GM19035 (cell line): ENCODE data around the gene EBLN2.
"Not testable (repeated sequence)": the region's sequence is repeated elsewhere in the genome, so short reads cannot be mapped to it uniquely, and the experiment has no call there.

ENCODE experiments used
- ATAC-seq: cut with Tn5 transposase; IDR thresholded peaks from one replicate; pipeline ENCODE4 v1.9.1; 2021; ENCODE audit not compliant: unreplicated experiment

EBLN2 gene

DNA sequence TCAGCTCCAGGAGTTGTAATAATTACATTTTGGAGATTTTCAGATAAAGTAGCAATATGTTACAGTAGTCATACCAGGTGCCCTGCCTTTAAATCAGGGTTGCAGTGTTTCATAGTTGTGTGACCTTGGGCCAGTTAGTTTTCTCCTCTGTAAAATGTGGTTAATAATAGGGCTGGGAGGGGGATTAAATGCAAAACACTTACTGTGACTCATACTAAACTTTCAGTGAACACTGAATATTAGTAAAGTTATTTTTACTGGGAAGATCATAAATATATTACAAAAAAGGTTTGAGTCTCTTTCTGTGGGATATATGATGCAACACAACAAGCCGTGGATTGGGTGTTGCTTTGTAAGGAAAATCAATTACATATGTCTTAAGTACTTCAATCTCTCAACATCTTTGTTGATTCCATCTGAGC lies 1.1 kb upstream of the EBLN2 start:
- ATAC-seq: no peak

DNA sequence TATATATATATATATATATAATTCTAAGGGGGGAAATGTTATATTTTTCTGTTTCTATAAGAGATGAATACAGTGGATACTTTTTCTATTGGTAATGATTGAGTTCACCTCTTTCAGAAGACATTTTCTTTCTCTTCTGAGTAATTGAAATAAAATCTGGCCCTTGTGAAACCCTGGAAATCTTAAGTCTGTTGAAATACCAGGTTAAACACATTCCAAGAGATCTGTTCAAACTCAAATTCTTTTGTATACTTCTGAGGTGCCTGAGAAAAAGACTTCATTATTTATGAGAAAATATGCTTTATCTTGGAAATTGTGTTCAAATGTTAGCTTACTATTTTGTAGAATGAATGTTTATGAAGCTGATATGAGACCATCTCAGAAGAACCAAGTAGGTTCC lies 4.8 kb downstream of the EBLN2 start:
- ATAC-seq: not testable (repeated sequence)

DNA sequence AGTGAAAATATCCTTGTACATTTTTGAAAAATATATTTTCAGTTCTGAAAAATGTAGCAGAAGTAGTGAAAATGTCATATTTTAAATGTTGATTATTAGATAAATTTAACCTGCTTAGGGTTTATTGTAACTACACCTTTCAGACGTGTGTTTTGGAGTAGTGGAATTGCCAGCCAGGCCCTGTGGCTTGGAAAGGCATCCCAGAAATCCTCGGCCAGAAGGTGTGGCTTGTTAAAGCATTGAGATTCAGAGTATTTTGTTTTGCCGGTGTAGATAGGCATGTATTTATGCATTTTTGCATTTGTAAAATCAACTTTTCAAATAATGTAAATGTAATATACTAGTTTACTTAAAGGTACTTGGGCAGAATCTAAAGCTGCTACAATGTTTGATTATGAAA lies 7.0 kb downstream of the EBLN2 start:
- no peak for ATAC-seq

DNA sequence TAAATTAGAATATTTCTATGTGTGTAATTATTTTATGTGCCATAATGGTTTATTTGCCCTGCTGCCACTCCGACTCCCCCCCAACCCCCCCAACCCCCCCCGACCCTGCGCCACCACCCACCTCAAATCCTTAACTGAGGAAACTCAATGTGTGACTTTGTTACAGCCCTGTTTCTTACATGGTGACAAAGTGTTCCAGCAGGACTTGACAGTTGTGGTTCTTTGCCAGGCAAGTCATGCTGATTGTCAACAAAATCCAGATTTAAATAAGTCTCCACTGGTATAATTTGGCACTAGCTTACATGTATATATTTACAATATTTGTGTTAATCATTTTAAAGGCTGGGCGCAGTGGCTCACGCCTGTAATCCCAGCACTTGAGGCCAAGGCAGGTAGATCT lies 7.7 kb downstream of the EBLN2 start:
- ATAC-seq: no peak

DNA sequence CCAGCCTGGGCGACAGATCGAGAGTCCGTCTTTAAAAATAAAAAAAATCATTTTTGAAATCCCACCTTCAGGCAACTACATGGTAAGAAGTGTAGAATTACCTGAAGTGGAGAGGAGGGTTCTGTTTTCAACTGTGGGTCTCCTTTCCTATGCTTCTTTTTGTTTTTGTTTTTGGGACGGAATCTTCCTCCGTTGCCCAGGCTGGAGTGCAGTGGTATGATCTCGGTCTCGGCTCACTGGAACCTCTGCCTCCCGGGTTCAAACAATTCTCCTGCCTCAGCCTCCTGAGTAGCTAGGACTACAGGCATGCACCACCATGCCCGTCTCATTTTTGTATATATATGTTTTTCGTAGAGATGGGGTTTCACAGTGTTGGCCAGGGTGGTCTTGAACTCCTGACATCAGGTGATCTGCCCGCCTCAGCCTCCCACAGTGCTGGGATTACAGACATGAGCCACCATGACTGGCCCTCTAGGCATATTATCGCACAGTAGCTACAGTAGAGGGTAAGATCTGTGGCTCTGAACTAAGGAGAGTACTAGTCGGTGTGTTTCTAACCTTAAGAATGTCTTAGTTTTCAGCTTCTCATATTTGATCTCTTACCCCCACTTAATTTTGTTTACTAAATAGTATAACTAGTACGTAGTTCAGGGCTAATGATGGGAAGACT lies 8.5 kb downstream of the EBLN2 start:
- ATAC-seq: no peak

DNA sequence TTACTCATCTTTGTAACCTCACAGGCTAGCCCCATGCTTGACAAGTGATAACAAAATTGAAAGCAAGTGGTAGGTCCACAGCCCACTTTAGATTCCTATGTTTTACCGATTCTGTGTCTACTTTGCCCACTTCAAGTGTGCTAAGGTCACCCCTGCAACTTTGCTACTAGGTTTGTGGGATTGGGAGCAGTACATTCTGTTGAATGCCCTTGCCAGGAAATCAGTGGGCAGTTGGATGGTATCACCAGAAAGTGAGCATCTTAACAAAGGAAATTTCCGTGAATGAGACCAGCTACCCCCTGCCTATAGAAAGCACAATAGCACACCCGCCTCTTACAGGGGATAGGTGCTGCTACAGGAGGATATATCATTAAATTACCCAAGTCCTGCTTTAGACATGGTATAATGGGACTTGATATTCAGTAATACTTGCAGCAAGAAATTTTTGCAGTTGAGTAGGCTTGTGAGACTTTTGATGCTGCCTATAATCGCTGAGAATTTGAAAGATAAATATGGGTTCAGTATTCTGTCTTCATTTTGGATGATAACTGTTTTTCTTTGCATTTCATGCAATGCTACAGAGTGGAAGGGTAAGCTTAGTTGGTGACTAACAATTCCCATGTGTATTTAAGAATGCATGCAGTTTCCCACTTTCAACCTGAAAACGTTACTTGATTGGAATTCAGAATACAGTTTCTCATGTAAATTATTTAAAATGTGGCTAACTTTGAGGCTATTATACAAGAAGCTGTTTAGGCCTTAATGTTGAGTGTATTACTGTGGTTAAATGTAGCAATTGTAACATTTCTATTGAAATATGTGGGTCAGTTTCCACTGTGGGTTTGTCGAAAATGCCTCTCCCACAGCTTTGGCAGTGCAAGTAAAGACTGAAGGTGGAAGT lies 9.5 kb downstream of the EBLN2 start:
- no peak for ATAC-seq

DNA sequence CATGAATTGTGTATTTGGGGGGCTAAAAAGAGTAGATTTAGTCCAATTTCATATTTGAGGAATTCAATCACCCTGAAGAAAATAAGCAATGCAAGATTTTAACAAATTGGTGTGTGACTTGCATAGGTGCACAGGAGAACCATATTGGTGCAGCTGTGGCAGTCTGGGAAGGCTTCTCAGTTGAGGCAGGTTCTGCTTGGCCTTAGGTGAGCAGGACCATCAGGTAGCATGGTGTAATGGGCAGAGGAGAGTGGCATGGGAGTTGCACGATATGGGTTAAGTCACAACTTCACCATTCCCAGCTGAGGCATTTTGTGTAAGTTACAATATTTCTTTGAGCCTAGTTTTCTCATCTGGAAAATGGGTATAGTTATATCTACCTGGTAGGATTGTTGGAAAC lies 10.5 kb downstream of the EBLN2 start:
- no peak for ATAC-seq

DNA sequence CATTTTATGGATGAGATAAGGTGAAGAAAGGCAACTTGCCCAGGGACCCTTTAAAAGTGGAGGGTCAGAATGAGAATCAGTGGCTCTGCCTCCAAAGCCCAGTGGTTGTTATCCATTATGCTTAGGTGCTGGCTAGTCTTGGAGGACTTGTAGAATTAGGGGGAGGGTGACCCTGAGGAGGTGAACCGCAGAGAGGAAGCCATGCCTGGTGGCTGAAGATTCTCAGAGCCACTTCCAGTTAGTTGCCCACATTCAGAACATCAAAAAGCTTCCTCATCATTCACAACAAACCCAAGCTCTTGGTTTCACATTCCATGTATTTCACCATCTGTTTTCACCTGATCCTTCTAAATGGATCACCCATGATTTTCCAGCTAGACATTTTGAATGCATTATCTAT lies 11.2 kb downstream of the EBLN2 start:
- no peak for ATAC-seq

DNA sequence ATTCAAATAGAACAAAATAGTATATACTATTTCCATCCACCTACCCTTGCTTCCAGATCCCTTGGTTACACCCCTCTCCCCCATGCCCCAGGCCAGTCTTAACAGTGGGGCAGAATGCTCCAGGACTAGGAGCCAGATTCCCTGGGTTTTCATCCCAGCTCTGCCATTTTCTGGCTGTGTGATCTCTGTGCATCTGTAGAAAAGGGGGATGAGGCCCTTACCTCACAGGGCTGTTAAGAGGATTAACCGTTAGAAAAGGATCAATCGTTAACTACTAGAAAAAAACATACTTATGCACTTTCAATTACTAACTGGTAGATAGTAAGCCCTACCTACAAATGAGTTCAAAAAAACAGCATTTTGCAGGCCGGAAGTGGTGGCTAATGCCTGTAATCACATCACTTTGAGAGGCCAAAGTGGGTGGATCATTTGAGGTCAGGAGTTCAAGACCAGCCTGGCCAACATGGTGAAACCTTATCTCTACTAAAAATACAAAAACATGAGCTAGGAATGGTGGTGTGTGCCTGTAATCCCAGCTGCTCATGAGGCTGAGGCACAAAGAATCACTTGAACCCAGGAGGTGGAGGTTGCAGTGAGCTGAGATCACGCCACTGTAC lies 11.7 kb downstream of the EBLN2 start:
- ATAC-seq: no peak

DNA sequence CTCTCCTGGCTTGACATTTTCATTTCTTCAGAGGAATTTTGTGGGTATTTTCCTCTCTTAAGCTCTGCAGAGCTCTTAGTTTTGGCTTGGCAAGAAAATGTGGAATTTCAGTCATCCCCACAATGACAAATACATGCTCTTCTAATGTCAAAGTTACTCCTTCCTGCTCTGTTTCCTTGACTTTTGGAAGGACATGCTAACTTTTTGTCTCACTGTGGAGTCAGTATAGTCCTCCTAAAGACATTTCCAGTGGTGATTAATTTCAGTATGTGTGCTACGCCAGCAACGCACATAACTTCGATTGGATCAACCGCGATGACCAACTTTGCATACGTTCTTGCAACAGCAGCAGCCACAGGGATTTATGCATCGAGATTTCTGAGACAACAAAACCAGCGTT lies 13.3 kb downstream of the EBLN2 start:
- no peak for ATAC-seq

DNA sequence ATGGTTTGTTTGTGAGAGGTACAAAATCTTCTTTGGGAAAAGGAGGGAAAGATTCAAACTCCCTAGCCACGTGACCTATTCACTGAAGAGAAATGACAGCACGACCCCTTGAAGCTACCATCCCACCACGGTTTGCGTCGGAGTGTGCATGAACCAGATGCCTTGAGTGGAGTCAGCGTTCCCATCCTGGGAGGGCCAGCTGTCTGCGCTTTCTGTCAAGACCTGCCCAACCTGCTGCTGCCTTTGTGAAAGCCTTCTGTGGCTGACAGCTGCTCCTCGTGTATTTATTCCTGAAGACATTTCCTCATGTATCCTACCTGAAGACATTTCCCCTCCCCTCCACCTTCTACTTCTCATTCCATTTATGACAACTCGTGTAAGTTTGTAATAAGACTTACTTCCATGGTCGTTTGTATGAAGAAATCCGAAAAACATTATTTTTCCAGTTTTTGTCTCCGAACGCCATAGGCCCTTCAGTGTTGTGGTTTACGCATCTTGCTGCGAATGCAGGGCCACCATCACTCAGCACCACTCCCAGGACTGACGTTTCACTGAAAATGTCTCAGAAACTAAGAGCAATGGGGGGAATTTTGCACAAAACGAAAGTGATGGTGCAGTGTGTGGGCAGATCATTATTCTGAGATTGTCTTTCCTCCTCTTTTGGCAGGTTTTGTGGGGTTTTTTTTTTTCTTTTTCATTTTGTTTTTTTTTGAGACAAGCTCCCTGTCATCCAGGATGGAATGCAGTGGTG lies 18.9 kb downstream of the EBLN2 start:
- ATAC-seq: no peak

DNA sequence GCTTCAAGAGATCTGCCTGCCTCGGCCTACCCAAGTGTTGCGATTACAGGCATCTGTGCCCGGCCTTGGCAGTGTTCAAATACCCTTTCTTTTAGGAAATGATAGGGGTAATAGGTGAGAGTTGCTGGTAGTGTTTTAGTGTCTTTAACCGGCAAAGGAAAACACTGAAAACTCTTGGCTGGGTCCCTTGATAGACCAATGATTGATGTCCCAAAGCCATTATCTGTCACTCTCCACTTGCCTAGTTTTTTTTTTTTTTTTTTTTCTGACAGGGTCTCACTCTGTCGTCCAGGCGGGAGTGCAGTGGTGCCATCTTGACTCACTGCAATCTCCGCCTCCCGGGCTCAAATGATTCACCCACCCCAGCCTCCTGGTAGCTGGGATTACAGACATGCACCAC lies 19.7 kb downstream of the EBLN2 start:
- no peak for ATAC-seq

DNA sequence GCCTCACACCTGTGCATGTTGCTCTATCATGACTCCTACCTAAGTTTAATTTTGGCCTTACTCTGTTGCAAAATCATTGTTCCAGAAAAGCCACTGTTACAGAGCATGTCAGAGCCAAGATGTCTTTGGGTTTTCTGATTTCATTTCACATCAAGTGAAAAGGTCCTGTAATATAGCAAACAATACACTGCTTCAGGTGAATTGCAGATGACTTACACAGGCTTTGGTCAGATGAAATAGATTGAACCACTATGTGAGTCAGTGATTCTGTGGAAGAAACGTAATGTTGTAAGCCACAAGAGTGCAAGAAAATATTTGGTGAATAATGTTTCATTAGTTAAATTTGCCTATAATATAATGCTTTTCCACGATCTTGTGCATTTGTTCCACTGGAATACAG lies 22.7 kb downstream of the EBLN2 start:
- ATAC-seq: no peak

DNA sequence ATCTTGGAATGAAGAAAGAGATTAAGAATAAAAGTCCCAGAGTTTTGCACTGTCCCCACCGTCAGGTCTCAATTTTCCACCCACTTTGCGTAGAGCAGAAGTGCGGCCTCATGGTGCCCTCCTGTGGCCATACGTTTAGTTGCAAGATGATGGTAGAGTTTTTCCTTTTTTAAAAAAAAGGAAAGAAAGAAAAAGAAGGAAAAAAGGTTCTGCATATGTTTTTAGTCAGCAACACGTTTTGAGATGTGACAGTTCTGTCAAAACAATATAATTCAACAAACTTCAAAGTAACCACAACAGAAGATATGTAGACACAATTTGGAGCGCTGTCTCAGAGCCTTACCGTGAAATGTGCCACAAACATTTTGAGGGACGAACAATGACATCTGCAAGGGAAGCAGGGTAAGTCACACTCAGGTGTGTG lies 24.6 kb downstream of the EBLN2 start:
- peak; percentile 65 for ATAC-seq

DNA sequence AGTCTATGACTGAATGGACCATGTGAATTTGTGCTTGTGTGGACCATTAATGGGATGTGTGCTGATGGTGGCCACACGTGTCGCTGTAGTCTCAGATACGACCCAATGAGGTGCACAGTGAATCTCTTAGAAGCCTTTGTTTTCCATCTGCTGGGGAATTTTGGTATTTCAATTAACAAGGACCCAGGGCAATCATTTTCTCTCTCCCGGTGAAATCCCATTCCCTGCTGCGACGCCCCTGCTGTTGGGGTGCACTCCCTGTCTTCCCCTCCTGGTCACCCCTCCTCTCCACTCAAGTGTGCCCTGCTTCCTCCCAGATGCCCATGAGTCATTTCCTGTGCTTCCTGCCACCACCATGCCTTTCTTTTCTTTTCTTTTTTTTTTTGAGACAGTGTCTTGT lies 32.7 kb downstream of the EBLN2 start:
- ATAC-seq: no peak

DNA sequence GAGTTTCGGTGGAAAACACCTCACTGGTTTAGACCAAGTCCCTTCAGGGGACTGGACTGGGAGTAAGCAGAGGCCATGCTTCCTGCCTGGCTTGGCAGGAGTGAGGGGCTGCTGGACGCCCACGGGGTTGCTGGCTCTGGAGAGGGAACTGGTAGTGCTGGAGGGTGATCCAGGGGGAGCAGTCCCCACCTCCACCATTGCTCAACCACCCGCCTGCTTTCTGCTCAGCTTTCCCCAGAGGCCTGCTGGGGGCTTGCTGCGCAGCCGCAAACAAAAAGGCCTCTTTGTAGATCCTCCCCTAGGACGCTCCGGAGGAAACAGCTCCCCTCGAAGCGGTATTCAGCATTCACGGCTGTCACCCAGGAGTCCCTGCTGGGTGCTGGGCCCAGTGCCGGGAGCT lies 33.5 kb downstream of the EBLN2 start:
- no peak for ATAC-seq

DNA sequence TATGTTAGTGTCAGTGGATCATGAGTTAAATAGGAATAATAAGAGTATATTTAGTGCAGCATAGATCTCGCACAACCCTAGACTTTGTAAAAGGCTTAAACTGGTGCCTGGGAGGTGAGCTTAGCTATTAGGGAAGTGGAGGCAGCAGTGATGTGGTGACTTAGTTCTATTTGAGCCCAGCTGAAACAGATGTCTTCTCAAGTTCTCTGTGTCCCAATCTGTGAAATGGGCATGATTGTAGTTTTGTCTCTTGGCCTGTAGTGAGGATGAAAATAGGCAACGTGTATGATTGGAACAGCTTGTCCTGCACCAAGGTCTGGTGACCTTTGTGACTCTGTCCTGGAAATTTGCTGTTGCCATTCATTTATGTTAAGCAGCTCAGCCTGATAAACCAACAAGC lies 34.7 kb downstream of the EBLN2 start:
- ATAC-seq: no peak

DNA sequence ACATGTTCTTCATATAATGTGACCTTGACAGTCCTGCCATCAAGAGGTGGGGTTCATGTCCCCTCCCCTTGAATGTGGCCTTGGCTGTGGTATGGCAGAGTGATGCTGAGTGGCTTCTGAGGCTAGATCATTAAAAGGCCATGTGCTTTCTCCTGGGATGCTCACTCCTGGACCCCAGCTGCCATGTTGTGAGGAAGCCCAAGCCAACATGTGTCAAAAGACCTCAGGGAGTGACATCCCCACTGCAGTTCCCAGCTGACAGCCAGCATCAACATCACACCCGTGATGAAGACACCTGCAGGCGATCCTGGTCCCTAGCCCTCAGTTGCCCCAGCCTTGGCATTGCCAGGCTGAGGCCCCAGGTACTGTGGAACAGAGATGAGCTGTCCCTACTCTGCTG lies 36.6 kb downstream of the EBLN2 start:
- ATAC-seq: no peak

DNA sequence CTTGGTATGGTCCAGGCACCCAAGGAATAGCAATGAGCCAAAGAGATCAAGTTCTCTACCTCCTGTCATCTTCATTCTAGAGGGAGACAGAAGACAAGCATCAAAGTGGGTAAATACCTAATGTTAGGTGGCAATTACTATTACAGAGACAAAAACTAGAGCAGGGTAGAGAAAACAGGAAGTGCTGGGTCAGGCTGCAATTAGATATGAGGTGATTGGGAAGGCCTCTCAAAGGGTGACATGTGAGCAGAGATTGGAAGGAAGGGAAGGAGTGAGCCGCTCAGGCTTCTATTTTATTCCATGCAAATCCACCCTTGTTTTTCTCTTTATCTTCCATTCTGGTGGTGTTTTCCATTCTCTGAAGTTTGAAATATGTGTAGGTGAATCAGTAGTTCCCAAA lies 37.4 kb downstream of the EBLN2 start:
- ATAC-seq: no peak

DNA sequence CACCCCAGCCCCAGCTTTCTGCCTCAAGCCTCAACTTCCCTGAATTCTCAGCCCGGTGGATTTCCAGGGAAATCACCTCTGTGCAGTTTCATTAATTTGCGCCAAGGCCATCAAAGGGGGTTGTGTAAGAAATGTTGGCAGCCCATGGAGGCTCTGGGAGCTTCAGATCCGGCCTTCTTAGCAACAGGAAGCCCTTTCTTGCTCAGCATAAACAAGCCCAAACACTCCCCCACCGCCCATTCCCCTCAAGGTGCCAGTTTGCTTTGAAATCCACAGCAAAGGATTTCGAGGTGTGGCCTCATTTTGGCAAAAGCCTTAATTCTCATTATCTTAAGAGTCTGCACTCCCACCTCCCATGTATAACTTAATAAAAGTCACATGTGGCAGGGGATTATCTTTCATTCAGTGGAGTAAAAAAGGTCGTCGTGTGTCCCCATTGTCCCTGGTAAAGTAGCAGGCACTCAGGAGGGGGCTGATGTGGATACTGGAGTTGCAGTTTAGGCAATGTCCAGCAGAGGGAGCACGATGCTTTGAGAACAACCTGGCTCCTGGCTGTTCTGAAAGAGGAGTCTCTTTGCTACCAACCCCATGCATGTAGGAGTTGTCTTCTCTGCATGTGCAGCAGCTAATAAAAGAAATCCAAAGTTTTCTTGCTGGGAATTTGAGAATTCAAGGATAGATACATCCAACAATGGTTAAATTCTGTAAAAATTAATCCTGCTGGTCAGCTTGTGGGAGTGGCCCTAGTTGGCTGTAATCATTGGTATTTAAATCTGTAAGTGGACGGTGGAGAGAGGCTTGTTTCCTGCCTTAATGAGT lies 39.5 kb downstream of the EBLN2 start:
- ATAC-seq: peak; percentile 86

DNA sequence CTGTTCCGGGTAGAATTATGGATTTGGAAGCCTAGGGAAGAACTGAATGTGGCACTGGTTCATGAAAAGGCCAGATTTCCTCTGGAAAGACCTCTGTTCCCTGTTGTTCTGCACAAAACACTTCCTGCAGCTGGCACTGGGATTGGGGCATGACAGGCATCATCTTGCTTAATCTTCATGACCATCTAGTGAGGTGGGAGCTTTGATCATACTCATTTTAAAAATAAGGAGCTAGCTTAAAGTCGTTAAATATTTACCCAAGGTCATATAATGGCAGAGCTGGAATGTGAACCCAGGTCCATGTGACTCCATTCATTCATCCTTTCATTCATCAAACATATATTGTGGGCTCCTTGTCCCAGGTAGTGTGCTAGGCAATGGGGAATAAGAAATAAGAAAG lies 40.4 kb downstream of the EBLN2 start:
- no peak for ATAC-seq
